HCT116 (cell line): ENCODE measurements around the gene PPP3R1. TPM values are rescaled to one million over a fixed set of nuclear protein-coding genes. Genes with fewer than 3 reads are reported as not detected.

Source experiments
- ATAC-seq: fragments of 200-7000 bp; cut with Tn5 transposase; 2 replicates; pipeline ENCODE4 v1.9.1; 2020; ENCODE audit warnings: mild to moderate bottlenecking, moderate library complexity
- BruUV-seq: library from RNA; stranded (reverse); fragments of 400-500 nt; replicated peaks from 2 replicates; lab custom pipeline; 2021; lab: Mats Ljungman, UMichigan
- CTCF ChIA-PET: fragments of 300-600 bp; sonication (Branson Sonifier 250); formaldehyde crosslinking; loops from one replicate; lab custom pipeline; 2021; ENCODE audit warnings: antibody characterized with exemption; lab: Charles Lee
- POLR2A ChIA-PET: fragments of 300-600, 350-600 bp; sonication (Branson Sonifier 250); formaldehyde crosslinking; loops from one replicate; lab custom pipeline; 2021; ENCODE audit warnings: antibody characterized with exemption; lab: Charles Lee
- RAD21 ChIA-PET, 2 experiments: fragments of 300-600 bp; sonication (Branson Sonifier 250); formaldehyde crosslinking; loops; one replicate each; lab custom pipeline; 2023; ENCODE audit warnings: low total read pairs in 2 of 2; ENCODE audit not compliant: uncharacterized antibody in 2 of 2, unreplicated experiment in 2 of 2, low non-redundant PET in 1 of 2; lab: Charles Lee
- DNase-seq: peaks from one replicate; pipeline ENCODE4 v3.0.0-alpha.2; 2010; ENCODE audit warnings: low read depth, low spot score
- H2AFZ ChIP-seq: fragments of 200-600 bp; shearing (Covaris generic), sonication (generic); 2 replicates; pipeline ENCODE4 v1.6.1; 2017; ENCODE audit warnings: low read depth, mixed run types, mixed read lengths, antibody characterized with exemption, low read length; ENCODE audit not compliant: poor library complexity, severe bottlenecking
- H3K27ac ChIP-seq: 2 replicates; pipeline ENCODE4 v1.5.1; 2012; ENCODE audit warnings: low read depth, low read length
- H3K27me3 ChIP-seq: fragments of 200-600 bp; sonication (generic); 2 replicates; pipeline ENCODE4 v1.6.1; 2016; ENCODE audit warnings: mixed run types, low read length, mixed read lengths; ENCODE audit not compliant: insufficient read depth
- H3K36me3 ChIP-seq, 2 experiments: fragments of 200-500 bp in 1 of 2; fragments of 200-600 bp in 1 of 2; sonication (Bioruptor generic) in 1 of 2; sonication (generic) in 1 of 2; 2 replicates each; pipeline versions ENCODE4 v1.5.1 to v1.6.1; 2014 to 2016; ENCODE audit warnings: low read length in 2 of 2, inconsistent platforms in 1 of 2, mixed read lengths in 1 of 2, mixed run types in 1 of 2; ENCODE audit not compliant: insufficient read depth in 2 of 2, control insufficient read depth in 1 of 2
- H3K4me1 ChIP-seq, 2 experiments: fragments of 200-600 bp in 1 of 2; sonication (generic) in 1 of 2; 2 replicates each; pipeline versions ENCODE4 v1.5.1 to v1.6.1; 2012 to 2017; ENCODE audit warnings: low read length in 2 of 2, inconsistent platforms in 1 of 2, mild to moderate bottlenecking in 1 of 2, mixed read lengths in 1 of 2, mixed run types in 1 of 2, moderate library complexity in 1 of 2; ENCODE audit not compliant: insufficient read depth in 2 of 2, control insufficient read depth in 1 of 2
- H3K4me2 ChIP-seq: fragments of 200-600 bp; sonication (generic); 2 replicates; pipeline ENCODE4 v1.6.1; 2017; ENCODE audit warnings: mixed run types, low read length, mixed read lengths
- H3K4me3 ChIP-seq, 2 experiments: fragments of 200-600 bp in 1 of 2; sonication (generic) in 1 of 2; replicated peaks in 1 of 2; 2 replicates each; pipeline ENCODE4 v1.5.1; 2011 to 2016; ENCODE audit warnings: low read length in 2 of 2, control low read depth in 1 of 2, low read depth in 1 of 2, mild to moderate bottlenecking in 1 of 2, mixed read lengths in 1 of 2, mixed run types in 1 of 2
- H3K79me2 ChIP-seq: fragments of 200-600 bp; sonication (generic); 2 replicates; pipeline ENCODE4 v1.6.1; 2017; ENCODE audit warnings: mild to moderate bottlenecking, mixed run types, low read length, moderate library complexity, mixed read lengths; ENCODE audit not compliant: insufficient read depth
- H3K9ac ChIP-seq: fragments of 200-600 bp; sonication (generic); 2 replicates; pipeline ENCODE4 v1.6.1; 2016; ENCODE audit warnings: low read length, mixed read lengths
- H3K9me2 ChIP-seq: fragments of 200-600 bp; sonication (generic), shearing (Covaris generic); 2 replicates; pipeline ENCODE4 v1.6.1; 2017; ENCODE audit warnings: mixed run types, mild to moderate bottlenecking, moderate library complexity; ENCODE audit not compliant: insufficient read depth
- H3K9me3 ChIP-seq, 2 experiments: fragments of 200-500 bp in 1 of 2; fragments of 200-600 bp in 1 of 2; sonication (Bioruptor generic) in 1 of 2; sonication (generic) in 1 of 2; 2 replicates each; pipeline ENCODE4 v1.6.1; 2014 to 2017; ENCODE audit warnings: low read length in 2 of 2, mixed read lengths in 2 of 2, inconsistent platforms in 1 of 2, low read depth in 1 of 2, mild to moderate bottlenecking in 1 of 2, mixed run types in 1 of 2, moderate library complexity in 1 of 2; ENCODE audit not compliant: control insufficient read depth in 1 of 2, insufficient read depth in 1 of 2
- H4K20me1 ChIP-seq: fragments of 200-600 bp; sonication (generic), shearing (Covaris generic); 2 replicates; pipeline ENCODE4 v1.6.1; 2017; ENCODE audit warnings: mixed run types, mild to moderate bottlenecking, moderate library complexity; ENCODE audit not compliant: insufficient read depth
- CBX3 ChIP-seq: IDR thresholded peaks from 2 replicates; pipeline ENCODE4 v1.6.1; 2012; ENCODE audit warnings: low read depth
- CEBPB ChIP-seq: IDR thresholded peaks from 2 replicates; pipeline ENCODE4 v1.6.1; 2012; ENCODE audit warnings: low read depth
- ELF1 ChIP-seq: IDR thresholded peaks from 2 replicates; pipeline ENCODE4 v1.6.1; 2012; ENCODE audit warnings: low read depth, borderline replicate concordance
- EZH2 ChIP-seq: fragments of 200-600 bp; sonication (generic); IDR thresholded peaks from 2 replicates; pipeline ENCODE4 v1.6.1; 2017; ENCODE audit warnings: antibody characterized with exemption, mixed run types
- EZH2phosphoT487 ChIP-seq: fragments of 200-600 bp; IDR thresholded peaks from 2 replicates; pipeline ENCODE4 v1.6.1; 2018; ENCODE audit warnings: antibody characterized with exemption, borderline replicate concordance
- FOSL1 ChIP-seq: IDR thresholded peaks from 2 replicates; pipeline ENCODE4 v1.6.1; 2012; ENCODE audit warnings: low read depth
- JUND ChIP-seq: IDR thresholded peaks from 2 replicates; pipeline ENCODE4 v1.6.1; 2012
- POLR2AphosphoS5 ChIP-seq: IDR thresholded peaks from 2 replicates; pipeline ENCODE4 v1.6.1; 2011; ENCODE audit warnings: mild to moderate bottlenecking, low read depth, low read length, moderate library complexity
- RAD21 ChIP-seq: IDR thresholded peaks from 2 replicates; pipeline ENCODE4 v1.6.1; 2012; ENCODE audit warnings: low read depth, mild to moderate bottlenecking
- SP1 ChIP-seq: IDR thresholded peaks from 2 replicates; pipeline ENCODE4 v1.6.1; 2012; ENCODE audit warnings: low read depth
- SRF ChIP-seq: IDR thresholded peaks from 2 replicates; pipeline ENCODE4 v1.6.1; 2012; ENCODE audit warnings: low read depth
- TCF7L2 ChIP-seq: IDR thresholded peaks from 2 replicates; pipeline ENCODE4 v1.7.0; 2011; ENCODE audit warnings: borderline replicate concordance, inconsistent platforms; ENCODE audit not compliant: insufficient read depth, insufficient read length; ENCODE audit errors: extremely low read depth
- YY1 ChIP-seq: IDR thresholded peaks from 2 replicates; pipeline ENCODE4 v1.6.1; 2011; ENCODE audit warnings: low read length, low read depth, moderate library complexity, mild to moderate bottlenecking; ENCODE audit not compliant: insufficient replicate concordance; ENCODE audit errors: extremely low read depth
- ZFX ChIP-seq: fragments of 450-650 bp; IDR thresholded peaks from 2 replicates; pipeline ENCODE4 v1.6.1; 2017
- ZNF274 ChIP-seq: fragments of 200-500 bp; sonication (Bioruptor generic); IDR thresholded peaks from 2 replicates; pipeline ENCODE4 v1.6.1; 2014; ENCODE audit warnings: mild to moderate bottlenecking, low read depth, low read length, inconsistent platforms
- intact Hi-C: fragments of 100-400 bp; cut with micrococcal nuclease; formaldehyde crosslinking; loops from 2 replicates; pipeline ENCODE4 v1.10.0; 2022
- total RNA-seq: library from RNA; stranded (reverse); gene quantifications from one replicate; pipeline ENCODE4 v1.2.1, GENCODE V29; 2021; ENCODE audit not compliant: unreplicated experiment
- TF ChIP-seq, protein P1 (sequence below): IDR thresholded peaks from 2 replicates; pipeline ENCODE4 v1.6.1; 2012
- TF ChIP-seq, protein P2 (sequence below): IDR thresholded peaks from 2 replicates; pipeline ENCODE4 v1.6.1; 2011; ENCODE audit warnings: mild to moderate bottlenecking, low read length, moderate library complexity; ENCODE audit not compliant: insufficient replicate concordance; ENCODE audit errors: extremely low read depth

The PPP3R1 gene
- total RNA-seq, 1 experiment from 2014 or later, result 69.9 TPM

DNA sequence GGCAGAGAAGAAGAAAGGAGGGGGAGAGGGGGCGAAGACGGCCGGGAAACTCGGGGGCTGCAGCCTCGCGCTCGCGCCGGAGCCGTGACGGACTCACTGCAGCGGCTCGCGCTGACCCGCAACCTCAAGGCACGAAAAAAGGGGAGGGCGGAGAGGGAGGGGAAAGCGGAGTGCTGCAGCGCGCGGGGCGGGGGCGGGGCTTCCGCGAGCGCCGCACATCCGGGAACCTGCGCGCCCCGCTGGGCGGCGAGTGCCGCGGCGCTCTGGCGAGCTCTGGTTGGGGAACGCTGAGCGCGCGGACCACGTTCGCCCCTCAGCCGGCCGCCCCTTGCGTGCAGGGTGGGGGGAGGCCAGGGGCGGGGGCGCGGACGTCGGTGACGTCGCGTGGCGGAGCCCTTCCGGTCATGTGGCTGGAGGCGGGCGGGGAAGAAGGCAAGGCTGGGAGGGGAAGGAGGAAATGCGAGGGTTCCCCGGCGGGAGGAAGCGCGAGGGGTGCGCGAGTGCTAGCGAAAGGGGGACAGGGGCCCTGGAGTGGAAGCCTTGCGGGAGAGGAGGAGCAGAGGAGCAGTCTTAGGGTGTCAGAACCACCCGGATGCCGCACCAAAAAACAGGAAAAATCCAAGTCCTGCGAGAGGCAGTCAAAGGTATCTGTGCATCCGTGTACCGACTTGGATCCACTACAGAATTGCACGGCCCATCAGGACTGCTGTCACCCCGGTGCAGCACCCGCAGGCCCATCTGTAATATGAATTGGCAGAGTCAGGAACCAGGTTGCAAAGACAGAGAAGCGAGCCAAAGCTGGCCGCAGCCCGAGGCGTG, at the start of gene PPP3R1 (continued):
- TF ChIP-seq, protein P1, sequence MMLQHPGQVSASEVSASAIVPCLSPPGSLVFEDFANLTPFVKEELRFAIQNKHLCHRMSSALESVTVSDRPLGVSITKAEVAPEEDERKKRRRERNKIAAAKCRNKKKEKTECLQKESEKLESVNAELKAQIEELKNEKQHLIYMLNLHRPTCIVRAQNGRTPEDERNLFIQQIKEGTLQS, result no peak
- no peak for TF ChIP-seq RAD21
- TF ChIP-seq CBX3, result peak; percentile 75
- peak; percentile 96 for TF ChIP-seq POLR2AphosphoS5
- TF ChIP-seq ZNF274, result no peak
- TF ChIP-seq ELF1, result peak; percentile 74
- peak; percentile 81 for TF ChIP-seq SP1
- no peak; the same call in 1 of the 2 replicates for TF ChIP-seq CEBPB
- TF ChIP-seq, all 23 proteins: peak for 9

DNA sequence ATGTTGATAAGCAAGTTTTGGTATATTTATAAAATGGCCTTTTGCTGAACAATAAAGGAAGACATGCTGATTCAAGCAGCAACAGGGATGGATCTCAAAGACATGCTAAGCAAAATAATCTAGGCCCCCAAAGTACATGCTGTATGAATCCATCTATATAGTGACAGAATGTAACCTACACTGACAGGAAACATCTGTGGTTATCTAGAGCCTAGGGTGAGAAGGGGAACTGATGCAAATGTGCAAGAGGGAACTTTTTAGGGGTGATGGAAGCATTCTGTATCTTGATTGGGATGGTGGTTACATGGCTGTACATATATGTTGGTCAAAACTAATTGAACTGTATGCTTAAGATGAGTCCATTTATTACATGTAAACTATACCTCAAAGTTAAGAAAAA, 43.2 kb upstream of the PPP3R1 start:
- TF ChIP-seq EZH2, result no peak
- TF ChIP-seq CEBPB, result no peak
- no peak for TF ChIP-seq JUND
- no peak for TF ChIP-seq YY1
- no peak for TF ChIP-seq TCF7L2
- TF ChIP-seq, protein P1, result no peak
- no peak for TF ChIP-seq ELF1
- TF ChIP-seq FOSL1, result no peak
- no peak for TF ChIP-seq SRF
- TF ChIP-seq ZNF274, result no peak
- TF ChIP-seq SP1, result no peak
- TF ChIP-seq ZFX, result no peak
- TF ChIP-seq CBX3, result no peak
- TF ChIP-seq, protein P2, sequence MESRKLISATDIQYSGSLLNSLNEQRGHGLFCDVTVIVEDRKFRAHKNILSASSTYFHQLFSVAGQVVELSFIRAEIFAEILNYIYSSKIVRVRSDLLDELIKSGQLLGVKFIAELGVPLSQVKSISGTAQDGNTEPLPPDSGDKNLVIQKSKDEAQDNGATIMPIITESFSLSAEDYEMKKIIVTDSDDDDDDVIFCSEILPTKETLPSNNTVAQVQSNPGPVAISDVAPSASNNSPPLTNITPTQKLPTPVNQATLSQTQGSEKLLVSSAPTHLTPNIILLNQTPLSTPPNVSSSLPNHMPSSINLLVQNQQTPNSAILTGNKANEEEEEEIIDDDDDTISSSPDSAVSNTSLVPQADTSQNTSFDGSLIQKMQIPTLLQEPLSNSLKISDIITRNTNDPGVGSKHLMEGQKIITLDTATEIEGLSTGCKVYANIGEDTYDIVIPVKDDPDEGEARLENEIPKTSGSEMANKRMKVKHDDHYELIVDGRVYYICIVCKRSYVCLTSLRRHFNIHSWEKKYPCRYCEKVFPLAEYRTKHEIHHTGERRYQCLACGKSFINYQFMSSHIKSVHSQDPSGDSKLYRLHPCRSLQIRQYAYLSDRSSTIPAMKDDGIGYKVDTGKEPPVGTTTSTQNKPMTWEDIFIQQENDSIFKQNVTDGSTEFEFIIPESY, result no peak
- TF ChIP-seq EZH2phosphoT487, result no peak
- TF ChIP-seq, all 23 proteins: peak for 0
- no peak overlapping the region for H3K27ac ChIP-seq
- H2AFZ ChIP-seq, result no peak overlapping the region
- POLR2A ChIA-PET, result no interaction called here
- H3K4me3 ChIP-seq, result no peak overlapping the region
- no peak overlapping the region for H3K9ac ChIP-seq
- no peaks in the 10 kb centered on the region for H3K27me3 ChIP-seq
- RAD21 ChIA-PET, result no interaction called here
- H3K4me2 ChIP-seq, result no peak overlapping the region
- CTCF ChIA-PET, result no interaction called here
- no peaks in the 10 kb centered on the region for H3K36me3 ChIP-seq
- no peaks in the 10 kb centered on the region for H3K79me2 ChIP-seq
- no peaks in the 10 kb centered on the region for H3K9me3 ChIP-seq
- no peaks in the 10 kb centered on the region for H4K20me1 ChIP-seq
- no peak for ATAC-seq
- H3K4me1 ChIP-seq, result no peaks in the 10 kb centered on the region
- intact Hi-C loops, result no loop called here
- no peak for DNase-seq
- no peaks in the 10 kb centered on the region for H3K9me2 ChIP-seq
- BruUV-seq, result no TSS peak
